ENCODE measurements around the gene PADI2. TPM values are rescaled to one million over a fixed set of nuclear protein-coding genes. Genes with fewer than 3 reads are reported as not detected.

The PADI2 gene
- total and polyA plus RNA-seq, 9 of the 15 experiments (the other 6 are each of a cell fraction or from before 2014, with no cell fraction given) = 0.01 to 0.11 (median 0.01) TPM; not detected in 5

- DNase-seq (ENCODE audit: extremely low read depth in 1 of 4, low spot score in 3 of 4) (peak in 1 of 4 experiments; percentile 8), ATAC-seq (no peak), FAIRE-seq (no peak)
- no peak overlapping the region for H2AFZ ChIP-seq (ENCODE audit: low read depth, low read length)
- peaks cover 14 to 38% of the 10 kb centered on the region in 2 experiments; a peak in 4 of 5 replicates for H3K27me3 ChIP-seq (ENCODE audit: control insufficient read depth in 2 of 2, insufficient read depth in 2 of 2, low read length in 2 of 2)
- no peaks in the 10 kb centered on the region for H3K9me3 ChIP-seq (replicated peaks; ENCODE audit: control insufficient read depth, insufficient read depth, low read depth, low read length)
- TF ChIP-seq ZNF740 (CRISPR knock-in tag; IDR thresholded peaks at IDR 0.05) (no peak), ZNF740 (tag; IDR thresholded peaks at IDR 0.05) (no peak), TCF3 (CRISPR knock-in tag; IDR thresholded peaks at IDR 0.05) (no peak), ESRRB (CRISPR knock-in tag; IDR thresholded peaks at IDR 0.05; ENCODE audit: borderline replicate concordance) (no peak), ARID2 (IDR thresholded peaks at IDR 0.05) (no peak), JUND (IDR thresholded peaks at IDR 0.05; ENCODE audit: borderline replicate concordance, low read depth, low read length) (no peak), JUND (tag; IDR thresholded peaks at IDR 0.05; ENCODE audit: borderline replicate concordance, low read depth, low read length) (no peak), ZNF584 (CRISPR knock-in tag; IDR thresholded peaks at IDR 0.05; ENCODE audit: low read depth) (no peak), ZNF3 (CRISPR knock-in tag; IDR thresholded peaks at IDR 0.05) (no peak), RBM25 (IDR thresholded peaks at IDR 0.05; ENCODE audit: low read depth, low read length, severe bottlenecking) (no peak), RBM17 (IDR thresholded peaks at IDR 0.05; ENCODE audit: borderline replicate concordance, low read depth, low read length) (no peak), CHD4 (IDR thresholded peaks at IDR 0.05; ENCODE audit: insufficient read depth, insufficient replicate concordance, low read depth, low read length, poor library complexity, severe bottlenecking) (no peak), CHD1 (IDR thresholded peaks at IDR 0.05; ENCODE audit: low read length) (no peak), ZNF24 (IDR thresholded peaks at IDR 0.05) (no peak), ZNF12 (CRISPR knock-in tag; IDR thresholded peaks at IDR 0.05) (no peak), SP2 (IDR thresholded peaks at IDR 0.05; ENCODE audit: extremely low read depth, low read depth, low read length, poor library complexity, severe bottlenecking) (no peak), E2F1 (CRISPR knock-in tag; IDR thresholded peaks at IDR 0.05) (no peak), SRF (CRISPR knock-in tag; IDR thresholded peaks at IDR 0.05) (no peak), GABPB2 (CRISPR knock-in tag; conservative IDR thresholded peaks at IDR 0.05) (no peak), ARID1B (IDR thresholded peaks at IDR 0.05) (no peak), ZNF324 (CRISPR knock-in tag; IDR thresholded peaks at IDR 0.05) (no peak)
- ChIA-PET CTCF (ENCODE audit: low intra/inter-chr PET ratio) (no interaction called here), POLR2A (no interaction called here)
- H3K36me3 ChIP-seq (ENCODE audit: control insufficient read depth, insufficient read depth, low read length) = no peaks in the 10 kb centered on the region
- BruUV-seq (replicated peaks) = no TSS peak
- no peak overlapping the region for H3K4me2 ChIP-seq (ENCODE audit: insufficient read depth, low read length)
- H3K9me1 ChIP-seq (ENCODE audit: control insufficient read depth, insufficient read depth, low read length) = no peaks in the 10 kb centered on the region
- no peaks in the 10 kb centered on the region for H3K79me2 ChIP-seq (ENCODE audit: control insufficient read depth, insufficient read depth, low read length)
- WGBS (ENCODE audit: insufficient coverage, low coverage, missing lambda C conversion rate) = 3% methylated on average over 7 of the region's 7 CpGs
- H4K20me1 ChIP-seq (replicated peaks; ENCODE audit: control insufficient read depth, insufficient read depth, low read length) = no peaks in the 10 kb centered on the region; the same call in 1 of the 2 replicates
- intact Hi-C loops (cut with micrococcal nuclease) = no loop called here
- no peak overlapping the region for H3K9ac ChIP-seq (ENCODE audit: insufficient read depth in 1 of 2, low read depth in 2 of 2, low read length in 2 of 2)
- in situ Hi-C loops (cut with MboI) = no loop called here
- H3K4me1 ChIP-seq (replicated peaks in 1 of 2; ENCODE audit: control insufficient read depth in 2 of 2, insufficient read depth in 2 of 2, low read length in 2 of 2) = no peaks in the 10 kb centered on the region
- no peak overlapping the region for H3K4me3 ChIP-seq
- H3K27ac ChIP-seq (ENCODE audit: extremely low read depth, low read depth, low read length) = no peak overlapping the region
Measured at GRCh38 chr1:17163371-17163770, 44.1 kb upstream of the PADI2 start.
